NT2/D1 (cell line): Measurements from ENCODE around the gene ZP3.
A peak's percentile ranks its signal among the peaks of the same experiment; 100 is the strongest.
"Not testable (repeated sequence)": the region's sequence is repeated elsewhere in the genome, so short reads cannot be mapped to it uniquely, and the experiment has no call there.

Experiments
- DNase-seq: peaks from one replicate; pipeline ENCODE4 v3.0.0-alpha.2; 2011; ENCODE audit warnings: low read depth, low spot score
- H3K27me3 ChIP-seq: 2 replicates; pipeline ENCODE4 v1.6.0; 2011; ENCODE audit warnings: mild to moderate bottlenecking; ENCODE audit not compliant: insufficient read length, insufficient read depth
- H3K36me3 ChIP-seq: 2 replicates; pipeline ENCODE4 v1.6.1; 2011; ENCODE audit warnings: mild to moderate bottlenecking, low read length, mixed read lengths; ENCODE audit not compliant: insufficient read depth, insufficient read length
- H3K4me1 ChIP-seq: 2 replicates; pipeline ENCODE4 v1.5.1; 2011; ENCODE audit not compliant: insufficient read depth, insufficient read length
- H3K4me3 ChIP-seq: 2 replicates; pipeline ENCODE4 v1.5.1; 2011; ENCODE audit warnings: low read depth; ENCODE audit not compliant: insufficient read length
- H3K9ac ChIP-seq: 2 replicates; pipeline ENCODE4 v1.6.0; 2011; ENCODE audit warnings: low read depth; ENCODE audit not compliant: insufficient read length
- H3K9me3 ChIP-seq: 2 replicates; pipeline ENCODE4 v1.5.1; 2011; ENCODE audit warnings: mild to moderate bottlenecking, low read length; ENCODE audit not compliant: insufficient read depth
- SUZ12 ChIP-seq: IDR thresholded peaks from 2 replicates; pipeline ENCODE4 v1.6.1; 2011; ENCODE audit not compliant: insufficient read length, insufficient read depth; ENCODE audit errors: extremely low read depth
- YY1 ChIP-seq: IDR thresholded peaks from 2 replicates; pipeline ENCODE4 v1.6.1; 2011; ENCODE audit not compliant: insufficient read length, insufficient read depth
- ZNF274 ChIP-seq: IDR thresholded peaks from 2 replicates; pipeline ENCODE4 v1.6.1; 2011; ENCODE audit warnings: mild to moderate bottlenecking, low read depth, low read length

ZP3 gene

DNA sequence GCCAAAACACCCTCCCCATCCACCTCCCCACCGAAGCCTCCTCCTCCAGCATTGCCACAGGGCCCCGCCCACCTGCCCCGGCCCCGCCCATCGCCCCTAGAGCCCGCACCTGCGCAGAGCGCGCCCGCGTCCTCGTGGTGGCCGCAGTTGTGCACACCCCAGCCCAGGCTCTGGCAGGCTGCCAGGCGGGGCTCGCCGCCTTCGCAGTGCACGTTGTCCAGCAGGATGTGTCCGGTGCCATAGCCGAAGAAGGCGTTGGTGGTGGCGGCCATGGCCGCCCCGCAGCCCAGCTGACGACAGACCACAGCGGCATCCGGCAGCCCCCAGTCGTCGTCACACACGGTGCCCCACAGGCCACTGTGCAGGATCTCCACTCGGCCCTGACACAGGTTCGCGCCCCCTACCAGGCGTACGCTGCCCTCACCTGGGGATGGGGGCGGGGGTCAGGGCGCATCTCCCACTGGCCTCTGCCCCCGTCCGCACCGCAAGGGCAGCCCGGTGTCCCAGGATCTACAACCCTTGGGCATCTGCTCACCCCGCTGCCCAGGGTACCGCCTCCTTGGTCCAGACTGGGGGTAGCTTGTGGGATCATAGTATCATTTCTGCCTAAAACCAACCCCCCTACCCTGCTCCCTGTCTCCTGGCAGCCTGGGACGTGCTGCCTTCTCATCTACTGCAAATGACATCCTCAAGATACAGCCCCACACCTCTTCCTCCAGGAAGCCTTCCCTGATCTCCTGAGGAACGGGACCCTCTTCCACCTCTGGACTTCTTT is 27.2 kb upstream of the ZP3 start:
- Histone ChIP-seq H3K4me3 (peak overlapping the region; percentile 65), H3K9ac (peak overlapping the region; percentile 87), H3K4me1 (peaks cover 6% of the 10 kb centered on the region), H3K36me3 (no peaks in the 10 kb centered on the region), H3K27me3 (no peaks in the 10 kb centered on the region), H3K9me3 (no peaks in the 10 kb centered on the region)
- TF ChIP-seq SUZ12 = no peak
- no peak for TF ChIP-seq YY1
- TF ChIP-seq ZNF274 = no peak
- no peak for DNase-seq

DNA sequence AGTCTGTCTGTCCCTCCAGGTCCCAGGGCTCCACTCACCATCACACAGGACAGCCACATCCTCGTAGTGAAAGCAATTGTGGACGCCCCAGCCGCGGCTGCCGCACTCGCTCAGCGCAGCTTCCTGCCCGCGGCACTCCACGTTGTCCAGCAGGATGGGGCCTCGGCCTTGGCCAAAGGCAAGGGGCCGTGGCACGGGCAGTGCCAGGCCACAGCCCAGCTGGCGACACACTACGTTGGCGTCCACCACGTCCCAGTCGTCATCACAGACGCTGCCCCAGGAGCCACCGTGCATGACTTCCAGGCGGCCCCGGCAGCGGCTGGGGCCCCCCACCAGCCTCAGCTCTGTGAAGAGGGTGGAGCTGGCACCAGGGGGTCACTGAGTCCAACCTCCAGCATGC is 24.5 kb upstream of the ZP3 start:
- Histone ChIP-seq H3K9me3 (no peaks in the 10 kb centered on the region), H3K9ac (no peak overlapping the region), H3K27me3 (no peaks in the 10 kb centered on the region), H3K4me1 (peaks cover 6% of the 10 kb centered on the region), H3K4me3 (no peak overlapping the region), H3K36me3 (no peaks in the 10 kb centered on the region)
- no peak for DNase-seq
- TF ChIP-seq ZNF274 (no peak), YY1 (no peak), SUZ12 (no peak)

DNA sequence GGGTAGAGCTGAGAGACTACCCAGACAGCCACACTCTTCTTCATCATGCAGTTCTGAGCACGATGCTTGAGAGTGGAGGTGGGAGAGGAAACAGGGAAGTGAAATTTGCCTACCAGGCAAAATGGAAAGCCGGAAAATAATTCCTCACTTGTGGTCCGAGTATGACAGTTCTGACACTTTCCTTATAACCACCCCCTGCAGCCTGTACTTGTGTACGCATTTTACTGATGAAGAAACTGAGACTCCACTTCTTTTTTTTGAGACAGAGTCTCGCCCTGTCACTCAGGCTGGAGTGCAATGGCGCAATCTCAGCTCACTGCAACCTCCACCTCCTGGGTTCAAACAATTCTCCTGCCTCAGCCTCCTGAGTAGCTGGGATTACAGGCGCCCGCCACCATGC is 21.7 kb upstream of the ZP3 start:
- DNase-seq, H3K36me3 ChIP-seq, H3K4me1 ChIP-seq, H3K9me3 ChIP-seq, H3K9ac ChIP-seq, H3K4me3 ChIP-seq, H3K27me3 ChIP-seq: not testable (repeated sequence)

DNA sequence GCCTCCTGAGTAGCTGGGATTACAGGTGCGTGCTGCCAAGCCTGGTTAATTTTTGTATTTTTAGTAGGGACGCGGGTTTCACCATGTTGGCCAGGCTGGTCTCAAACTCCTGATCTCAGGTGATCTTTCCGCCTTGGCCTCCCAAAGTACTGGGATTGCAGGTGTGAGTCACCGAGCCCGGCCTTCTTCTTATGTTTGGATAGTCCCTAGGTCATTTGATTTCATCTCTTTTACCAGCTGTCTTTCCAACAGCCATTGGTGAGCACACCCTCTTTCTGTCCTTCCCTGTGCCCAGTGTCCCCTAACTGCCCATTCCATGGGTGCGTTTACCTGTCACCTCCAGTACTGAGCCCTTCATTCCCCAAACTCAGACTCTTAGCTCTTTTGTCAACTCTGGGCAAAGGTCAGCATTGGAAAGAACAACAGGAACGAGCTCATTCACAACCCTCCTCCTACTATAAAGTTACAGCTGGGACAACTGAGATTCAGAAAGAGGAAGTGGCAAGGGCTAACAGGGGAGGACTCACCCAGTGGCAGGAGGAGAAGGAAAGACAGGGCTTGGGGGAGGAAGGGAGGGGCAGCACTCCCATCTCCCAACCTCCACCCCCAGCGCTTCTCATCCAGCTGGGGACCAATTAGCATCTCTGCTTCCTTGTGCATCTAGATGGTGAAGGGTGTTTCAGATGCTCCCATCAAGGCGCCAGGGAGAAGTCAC is 20.8 kb upstream of the ZP3 start:
- no peak for TF ChIP-seq ZNF274
- TF ChIP-seq SUZ12 = no peak
- no peak for TF ChIP-seq YY1
- Histone ChIP-seq H3K9ac (no peak overlapping the region), H3K9me3 (no peaks in the 10 kb centered on the region), H3K4me1 (peaks cover 4% of the 10 kb centered on the region), H3K4me3 (no peak overlapping the region), H3K36me3 (no peaks in the 10 kb centered on the region), H3K27me3 (no peaks in the 10 kb centered on the region)
- no peak for DNase-seq

DNA sequence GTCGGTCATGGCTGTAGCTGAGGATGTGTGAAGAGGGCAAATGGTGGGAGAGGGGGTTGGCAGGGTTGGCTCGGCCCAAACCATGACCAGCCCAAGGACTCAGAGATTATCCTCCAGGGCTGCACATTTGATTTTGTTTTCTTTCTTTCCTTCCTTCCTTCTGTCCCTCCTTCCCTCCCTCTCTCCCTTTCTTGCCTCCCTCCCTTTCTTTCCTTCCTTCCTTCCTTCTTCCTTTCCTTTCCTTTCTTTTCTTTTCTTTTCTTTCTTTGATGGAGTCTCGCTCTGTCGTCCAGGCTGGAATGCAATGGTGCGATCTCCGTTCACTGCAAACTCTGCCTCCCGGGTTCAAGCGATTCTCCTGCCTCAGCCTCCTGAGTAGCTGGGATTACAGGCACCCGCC is 19.0 kb upstream of the ZP3 start:
- no peak for DNase-seq
- TF ChIP-seq SUZ12 = no peak
- no peak for TF ChIP-seq YY1
- no peak for TF ChIP-seq ZNF274
- Histone ChIP-seq H3K27me3 (no peaks in the 10 kb centered on the region), H3K4me3 (no peak overlapping the region), H3K9me3 (no peaks in the 10 kb centered on the region), H3K4me1 (peaks cover 4% of the 10 kb centered on the region), H3K9ac (no peak overlapping the region), H3K36me3 (no peaks in the 10 kb centered on the region)

DNA sequence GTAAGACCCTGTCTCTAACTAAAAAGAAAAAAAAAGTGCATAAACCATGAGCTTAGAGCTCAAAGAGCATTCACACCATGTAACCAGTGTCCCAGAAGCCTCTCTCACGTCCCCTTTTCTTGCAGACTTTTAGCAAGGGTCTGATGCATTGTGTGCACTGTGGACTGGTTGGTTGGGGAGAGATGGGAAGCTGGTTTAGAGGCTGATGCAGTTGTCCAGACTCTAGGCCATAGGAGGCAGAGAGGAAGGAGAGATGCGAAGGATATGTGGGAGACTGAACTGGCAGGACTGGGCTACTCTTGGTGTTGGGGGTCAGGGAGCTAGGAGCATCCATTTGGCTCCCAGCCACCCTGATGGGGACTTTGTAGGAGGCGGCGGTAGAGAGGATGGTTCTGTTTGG is 17.0 kb upstream of the ZP3 start:
- no peak overlapping the region for H3K4me3 ChIP-seq
- H3K9me3 ChIP-seq = no peaks in the 10 kb centered on the region
- H3K4me1 ChIP-seq = peaks cover 4% of the 10 kb centered on the region
- no peaks in the 10 kb centered on the region for H3K36me3 ChIP-seq
- no peak overlapping the region for H3K9ac ChIP-seq
- H3K27me3 ChIP-seq = no peaks in the 10 kb centered on the region
- DNase-seq = no peak
- TF ChIP-seq SUZ12 (no peak), ZNF274 (no peak), YY1 (no peak)

DNA sequence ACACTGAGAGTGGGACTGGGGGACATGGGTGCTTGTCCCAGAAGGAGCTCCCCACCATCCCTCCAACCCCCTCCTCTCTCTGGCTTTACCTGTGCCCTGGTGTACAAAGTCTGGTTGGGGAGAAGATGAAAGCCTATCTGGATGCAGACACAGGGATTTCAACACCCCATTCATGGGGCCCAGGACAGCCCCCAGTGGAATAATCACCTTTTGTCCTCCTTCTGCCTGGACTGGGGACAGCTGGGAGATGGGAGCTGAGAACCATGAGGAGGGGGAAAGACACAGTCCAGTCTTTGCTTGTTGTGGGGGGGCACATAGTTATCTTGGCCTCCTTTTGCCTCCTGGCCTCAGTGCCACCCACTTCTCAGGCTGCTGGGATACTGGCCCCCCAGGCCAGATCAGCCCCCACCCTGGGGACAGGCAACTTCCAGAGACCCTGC is 16.6 kb upstream of the ZP3 start:
- no peak for DNase-seq
- no peaks in the 10 kb centered on the region for H3K36me3 ChIP-seq
- H3K4me1 ChIP-seq = peaks cover 4% of the 10 kb centered on the region
- H3K9me3 ChIP-seq = no peaks in the 10 kb centered on the region
- H3K4me3 ChIP-seq = no peak overlapping the region
- TF ChIP-seq SUZ12 (no peak), YY1 (no peak), ZNF274 (no peak)
- H3K9ac ChIP-seq = peak overlapping the region; percentile 54
- H3K27me3 ChIP-seq = no peaks in the 10 kb centered on the region
